ENCODE data around the gene HK3. TPM values are rescaled to one million over a fixed set of nuclear protein-coding genes. Genes with fewer than 3 reads are reported as not detected.

The HK3 gene
- total and polyA plus RNA-seq, 3 experiments from 2014 or later = 1.3 to 1.5 TPM; not detected in 1

DNA sequence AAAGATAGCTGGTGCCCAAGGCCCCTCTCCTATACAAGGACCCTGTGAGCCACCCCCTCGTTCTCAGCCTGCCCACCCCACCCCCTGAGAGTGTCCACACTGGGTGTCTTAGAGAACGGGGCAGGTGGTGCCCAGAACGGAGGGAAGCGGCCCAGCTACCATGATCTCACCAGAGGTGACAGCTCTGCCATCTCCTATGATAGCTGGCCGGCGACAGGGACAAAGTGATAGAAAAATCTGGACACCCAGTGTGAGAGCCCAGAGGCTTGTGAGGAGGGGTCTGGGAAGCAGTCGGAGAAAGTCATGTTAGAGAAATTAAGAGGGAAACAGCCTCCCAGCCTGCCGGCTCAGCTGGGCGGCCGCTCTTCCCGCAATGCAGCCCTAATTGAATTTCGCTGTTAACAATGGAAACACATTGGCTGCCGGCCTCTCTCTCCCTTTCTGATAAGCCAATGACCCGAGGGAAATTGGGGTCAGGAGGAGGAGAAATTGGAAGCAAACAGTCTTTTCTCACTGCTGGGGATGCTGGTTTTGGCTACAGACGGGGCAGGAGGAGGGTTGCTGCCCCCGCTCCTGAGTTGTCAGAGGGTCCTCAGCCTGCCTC, 32.3 kb downstream of the HK3 start:
- no peaks in the 10 kb centered on the region for H3K36me3 ChIP-seq (ENCODE audit: insufficient read depth, low read length)
- POLR2A ChIA-PET = no interaction called here
- CTCF ChIA-PET = no interaction called here
- H3K4me1 ChIP-seq (ENCODE audit: insufficient read depth, low read length) = no peaks in the 10 kb centered on the region
- peaks cover 0 to 8% (median 4%) of the 10 kb centered on the region in 3 donors for H3K4me1 Mint-ChIP-seq
- peaks cover 17 to 39% of the 10 kb centered on the region in 2 donors for H3K27me3 Mint-ChIP-seq
- peaks cover 32% of the 10 kb centered on the region for H3K27me3 ChIP-seq (ENCODE audit: insufficient read depth, low read length, poor library complexity, severe bottlenecking)
- H3K9me3 ChIP-seq (ENCODE audit: low read length) = no peaks in the 10 kb centered on the region
- H3K27ac ChIP-seq (ENCODE audit: low read depth, low read length) = no peak overlapping the region
- no peak overlapping the region for H3K4me3 Mint-ChIP-seq
- H3K27ac Mint-ChIP-seq = no peak overlapping the region
- no peak for DNase-seq
- H3K4me3 ChIP-seq (ENCODE audit: low read length) = no peak overlapping the region
- H3K9me3 Mint-ChIP-seq = peaks cover 0 to 1% (median 0%) of the 10 kb centered on the region in 5 donors
- no peaks in the 10 kb centered on the region for H3K36me3 Mint-ChIP-seq

DNA sequence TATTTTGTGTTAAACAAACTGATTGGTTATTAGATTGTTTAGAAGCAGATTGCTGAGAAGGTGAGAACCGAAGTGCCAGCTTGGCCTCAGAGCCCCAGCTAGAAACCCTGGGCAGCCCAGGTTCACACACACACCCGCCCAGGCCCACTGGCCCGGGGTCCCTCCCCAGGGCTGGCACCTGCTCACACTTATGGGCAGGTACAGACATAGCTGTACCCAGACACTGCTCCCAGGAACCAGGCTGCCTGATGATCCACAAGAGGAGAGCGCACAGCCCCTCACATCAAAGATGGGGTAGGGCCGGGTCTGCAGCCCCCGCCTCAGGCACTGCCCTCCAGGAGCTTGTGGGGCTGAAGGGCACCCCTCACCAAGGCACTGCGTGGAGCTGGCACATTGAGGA, 33.2 kb downstream of the HK3 start:
- no peak for DNase-seq
- peaks cover 0 to 1% (median 0%) of the 10 kb centered on the region in 5 donors for H3K9me3 Mint-ChIP-seq
- H3K36me3 Mint-ChIP-seq = no peaks in the 10 kb centered on the region
- Histone ChIP-seq H3K27ac (ENCODE audit: low read depth, low read length) (no peak overlapping the region), H3K36me3 (ENCODE audit: insufficient read depth, low read length) (no peaks in the 10 kb centered on the region), H3K27me3 (ENCODE audit: insufficient read depth, low read length, poor library complexity, severe bottlenecking) (peaks cover 32% of the 10 kb centered on the region), H3K4me1 (ENCODE audit: insufficient read depth, low read length) (no peaks in the 10 kb centered on the region), H3K4me3 (ENCODE audit: low read length) (no peak overlapping the region), H3K9me3 (ENCODE audit: low read length) (no peaks in the 10 kb centered on the region)
- no peak overlapping the region for H3K27ac Mint-ChIP-seq
- ChIA-PET POLR2A (no interaction called here), CTCF (no interaction called here)
- peaks cover 0 to 8% (median 4%) of the 10 kb centered on the region in 3 donors for H3K4me1 Mint-ChIP-seq
- H3K4me3 Mint-ChIP-seq = no peak overlapping the region
- peaks cover 22 to 42% of the 10 kb centered on the region in 2 donors for H3K27me3 Mint-ChIP-seq

DNA sequence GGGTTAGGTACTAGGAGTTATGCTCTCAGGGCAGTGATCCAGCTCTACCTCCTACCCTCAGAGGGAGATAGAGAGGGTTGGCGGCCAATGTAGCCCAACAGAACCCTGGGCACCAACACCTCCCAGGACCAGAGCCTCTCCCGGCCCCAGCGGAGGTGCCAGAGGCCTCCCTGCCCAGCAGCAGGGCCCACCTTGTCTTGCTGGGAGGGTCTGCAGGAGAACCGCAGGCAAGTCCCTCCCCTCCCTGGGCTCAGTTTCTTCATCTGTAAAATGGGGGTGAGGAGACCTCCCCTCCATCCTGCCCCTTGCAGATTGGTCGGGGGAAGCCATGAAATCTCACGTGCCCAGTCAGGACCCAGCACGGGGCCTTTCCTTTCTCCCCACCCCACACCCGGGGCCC, 34.4 kb downstream of the HK3 start:
- Histone ChIP-seq H3K9me3 (ENCODE audit: low read length) (no peaks in the 10 kb centered on the region), H3K4me1 (ENCODE audit: insufficient read depth, low read length) (no peaks in the 10 kb centered on the region), H3K27ac (ENCODE audit: low read depth, low read length) (no peak overlapping the region), H3K27me3 (ENCODE audit: insufficient read depth, low read length, poor library complexity, severe bottlenecking) (peaks cover 32% of the 10 kb centered on the region), H3K36me3 (ENCODE audit: insufficient read depth, low read length) (no peaks in the 10 kb centered on the region), H3K4me3 (ENCODE audit: low read length) (no peak overlapping the region)
- H3K9me3 Mint-ChIP-seq = peaks cover 0 to 1% (median 0%) of the 10 kb centered on the region in 5 donors
- H3K4me3 Mint-ChIP-seq = no peak overlapping the region
- H3K27ac Mint-ChIP-seq = no peak overlapping the region
- DNase-seq = no peak
- peaks cover 0 to under 1% (median 0%) of the 10 kb centered on the region in 3 donors for H3K4me1 Mint-ChIP-seq
- CTCF ChIA-PET = no interaction called here
- H3K36me3 Mint-ChIP-seq = no peaks in the 10 kb centered on the region
- POLR2A ChIA-PET = no interaction called here
- H3K27me3 Mint-ChIP-seq = peaks cover 21 to 45% of the 10 kb centered on the region in 2 donors

DNA sequence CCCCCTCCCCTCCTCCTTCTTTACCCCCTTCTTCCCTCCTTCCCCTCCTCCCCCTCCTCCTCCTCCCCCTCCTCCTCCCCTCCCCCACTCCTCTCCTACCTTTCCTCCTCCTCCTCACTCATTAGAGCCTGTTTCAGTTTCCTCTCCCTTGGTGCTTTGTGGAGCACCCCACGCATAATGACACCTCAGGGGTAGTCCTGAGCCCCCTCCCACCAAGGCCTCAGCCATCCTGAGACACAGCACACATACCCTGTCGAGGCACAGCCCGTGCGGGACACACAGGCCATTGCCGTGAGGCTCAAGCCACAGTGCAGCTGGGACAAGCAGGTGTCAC, 35.4 kb downstream of the HK3 start:
- peaks cover 0 to 1% (median 0%) of the 10 kb centered on the region in 5 donors for H3K9me3 Mint-ChIP-seq
- no peaks in the 10 kb centered on the region for H3K9me3 ChIP-seq (ENCODE audit: low read length)
- H3K4me1 ChIP-seq (ENCODE audit: insufficient read depth, low read length) = no peaks in the 10 kb centered on the region
- no peaks in the 10 kb centered on the region for H3K36me3 ChIP-seq (ENCODE audit: insufficient read depth, low read length)
- H3K27ac Mint-ChIP-seq = peak overlapping the region in 1 of 8 donors; percentile 17
- DNase-seq = no peak
- H3K4me3 ChIP-seq (ENCODE audit: low read length) = no peak overlapping the region
- no peak overlapping the region for H3K27ac ChIP-seq (ENCODE audit: low read depth, low read length)
- peaks cover 32% of the 10 kb centered on the region for H3K27me3 ChIP-seq (ENCODE audit: insufficient read depth, low read length, poor library complexity, severe bottlenecking)
- no peak overlapping the region for H3K4me3 Mint-ChIP-seq
- H3K4me1 Mint-ChIP-seq = no peaks in the 10 kb centered on the region
- no peaks in the 10 kb centered on the region for H3K36me3 Mint-ChIP-seq
- ChIA-PET CTCF (no interaction called here), POLR2A (no interaction called here)
- peaks cover 21 to 45% of the 10 kb centered on the region in 2 donors for H3K27me3 Mint-ChIP-seq

DNA sequence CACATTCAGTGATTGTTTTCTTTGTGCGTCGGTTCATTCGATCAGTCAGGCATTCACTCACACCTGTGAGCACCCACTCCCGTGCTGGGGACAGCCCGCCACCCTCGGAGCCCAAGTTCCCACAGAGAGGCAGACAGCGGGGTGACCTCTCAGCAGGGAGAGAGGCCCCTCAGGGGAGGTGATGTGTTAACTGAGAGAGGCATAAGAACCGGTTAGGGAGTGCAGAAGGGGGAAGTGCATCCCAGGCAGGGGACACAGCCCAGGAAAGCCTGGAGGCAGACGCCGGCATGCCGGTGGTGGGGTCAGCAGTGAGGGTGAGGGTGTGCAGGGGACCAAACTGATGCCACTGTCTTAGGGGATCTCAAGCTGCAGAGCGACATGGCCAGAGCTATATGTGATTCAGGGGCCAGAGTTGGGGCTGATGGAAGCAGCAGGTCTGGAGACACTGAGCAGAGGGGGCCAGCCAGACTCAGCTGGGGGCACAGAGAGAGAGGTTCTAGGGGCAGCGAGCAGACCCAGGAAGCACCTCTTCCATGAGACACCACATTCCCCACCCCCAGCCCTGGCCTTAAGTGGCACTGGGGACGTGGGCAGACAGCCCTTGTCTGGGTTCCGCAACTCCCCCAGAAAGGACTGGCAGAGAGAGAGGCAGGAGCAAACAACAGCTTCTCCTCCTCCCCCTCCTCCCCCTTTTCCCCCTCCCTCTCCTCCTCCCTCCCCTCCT, 35.9 kb downstream of the HK3 start:
- no peaks in the 10 kb centered on the region for H3K4me1 ChIP-seq (ENCODE audit: insufficient read depth, low read length)

DNA sequence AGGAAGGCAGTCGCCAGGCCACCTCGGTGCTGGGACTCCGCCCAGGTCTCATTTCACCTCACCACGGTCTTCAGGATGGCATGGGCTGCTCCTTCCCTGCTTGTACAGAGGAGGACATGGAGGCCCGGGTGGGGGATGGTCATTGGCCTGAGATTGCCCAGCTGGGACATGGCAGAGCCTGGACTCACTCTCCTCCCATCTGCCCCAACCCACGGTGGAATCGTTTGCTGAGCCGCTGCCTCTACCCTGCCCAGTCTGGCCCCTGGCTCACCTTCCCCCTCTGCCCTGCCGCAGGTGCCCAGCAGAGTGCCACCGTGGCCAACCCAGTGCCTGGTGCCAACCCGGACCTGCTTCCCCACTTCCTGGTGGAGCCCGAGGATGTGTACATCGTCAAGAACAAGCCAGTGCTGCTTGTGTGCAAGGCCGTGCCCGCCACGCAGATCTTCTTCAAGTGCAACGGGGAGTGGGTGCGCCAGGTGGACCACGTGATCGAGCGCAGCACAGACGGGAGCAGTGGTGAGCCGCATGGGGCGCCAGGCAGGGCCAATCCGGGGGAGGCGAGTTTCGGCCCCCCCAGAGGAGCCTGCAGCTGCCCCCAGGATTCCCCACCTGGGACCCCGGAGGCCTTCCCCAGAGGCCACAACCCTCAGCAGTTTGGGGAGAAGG, 36.7 kb downstream of the HK3 start:
- peaks cover 0 to 1% (median 0%) of the 10 kb centered on the region in 5 donors for H3K9me3 Mint-ChIP-seq
- Histone ChIP-seq H3K27me3 (ENCODE audit: insufficient read depth, low read length, poor library complexity, severe bottlenecking) (peaks cover 32% of the 10 kb centered on the region), H3K36me3 (ENCODE audit: insufficient read depth, low read length) (no peaks in the 10 kb centered on the region), H3K4me1 (ENCODE audit: insufficient read depth, low read length) (no peaks in the 10 kb centered on the region), H3K4me3 (ENCODE audit: low read length) (no peak overlapping the region), H3K9me3 (ENCODE audit: low read length) (no peaks in the 10 kb centered on the region), H3K27ac (ENCODE audit: low read depth, low read length) (no peak overlapping the region)
- H3K36me3 Mint-ChIP-seq = no peaks in the 10 kb centered on the region
- H3K27me3 Mint-ChIP-seq = peaks cover 27 to 55% of the 10 kb centered on the region in 2 donors
- ChIA-PET POLR2A (no interaction called here), CTCF (no interaction called here)
- H3K4me3 Mint-ChIP-seq = no peak overlapping the region
- H3K4me1 Mint-ChIP-seq = no peaks in the 10 kb centered on the region
- no peak overlapping the region for H3K27ac Mint-ChIP-seq
- DNase-seq = no peak

More for the DNA sequence above, 35.9 kb downstream of the HK3 start:
- Histone ChIP-seq H3K4me3 (ENCODE audit: low read length) (no peak overlapping the region), H3K36me3 (ENCODE audit: insufficient read depth, low read length) (no peaks in the 10 kb centered on the region), H3K27me3 (ENCODE audit: insufficient read depth, low read length, poor library complexity, severe bottlenecking) (peaks cover 32% of the 10 kb centered on the region), H3K27ac (ENCODE audit: low read depth, low read length) (no peak overlapping the region), H3K9me3 (ENCODE audit: low read length) (no peaks in the 10 kb centered on the region)
- ChIA-PET POLR2A (no interaction called here), CTCF (no interaction called here)
- no peaks in the 10 kb centered on the region for H3K36me3 Mint-ChIP-seq
- no peaks in the 10 kb centered on the region for H3K4me1 Mint-ChIP-seq
- no peak overlapping the region for H3K4me3 Mint-ChIP-seq
- peaks cover 21 to 51% of the 10 kb centered on the region in 2 donors for H3K27me3 Mint-ChIP-seq
- peaks cover 0 to 1% (median 0%) of the 10 kb centered on the region in 5 donors for H3K9me3 Mint-ChIP-seq
- no peak for DNase-seq
- H3K27ac Mint-ChIP-seq = no peak overlapping the region

DNA sequence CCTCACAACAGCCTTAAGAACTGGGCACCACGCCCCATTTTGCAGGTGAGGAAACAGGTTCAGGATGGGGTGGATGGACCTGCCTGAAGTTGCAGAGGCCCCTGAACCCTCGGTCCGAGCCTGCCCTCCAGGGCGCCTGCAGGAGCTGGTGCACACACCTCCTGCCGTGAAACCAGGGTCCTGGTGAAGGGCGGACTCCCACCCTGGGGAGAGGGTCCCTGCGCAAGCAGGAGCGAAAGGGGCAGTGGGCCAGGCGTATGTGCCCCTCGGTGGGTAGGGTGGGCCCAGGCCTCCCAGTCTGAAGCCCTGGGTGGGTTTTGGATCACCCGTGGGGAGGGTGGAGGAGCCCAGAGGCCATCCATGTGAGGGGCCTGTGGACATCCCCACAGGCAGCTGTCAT, 37.9 kb downstream of the HK3 start:
- no peaks in the 10 kb centered on the region for H3K36me3 ChIP-seq (ENCODE audit: insufficient read depth, low read length)
- no peak overlapping the region for H3K4me3 Mint-ChIP-seq
- H3K36me3 Mint-ChIP-seq = no peaks in the 10 kb centered on the region
- no peaks in the 10 kb centered on the region for H3K4me1 Mint-ChIP-seq
- peaks cover 30% of the 10 kb centered on the region for H3K27me3 ChIP-seq (ENCODE audit: insufficient read depth, low read length, poor library complexity, severe bottlenecking)
- no peak overlapping the region for H3K27ac Mint-ChIP-seq
- no peak overlapping the region for H3K4me3 ChIP-seq (ENCODE audit: low read length)
- H3K27me3 Mint-ChIP-seq = peaks cover 21 to 52% of the 10 kb centered on the region in 2 donors
- DNase-seq = no peak
- no peaks in the 10 kb centered on the region for H3K9me3 ChIP-seq (ENCODE audit: low read length)
- ChIA-PET CTCF (no interaction called here), POLR2A (no interaction called here)
- H3K4me1 ChIP-seq (ENCODE audit: insufficient read depth, low read length) = no peaks in the 10 kb centered on the region
- H3K9me3 Mint-ChIP-seq = peaks cover 0 to 1% (median 0%) of the 10 kb centered on the region in 5 donors
- H3K27ac ChIP-seq (ENCODE audit: low read depth, low read length) = no peak overlapping the region

DNA sequence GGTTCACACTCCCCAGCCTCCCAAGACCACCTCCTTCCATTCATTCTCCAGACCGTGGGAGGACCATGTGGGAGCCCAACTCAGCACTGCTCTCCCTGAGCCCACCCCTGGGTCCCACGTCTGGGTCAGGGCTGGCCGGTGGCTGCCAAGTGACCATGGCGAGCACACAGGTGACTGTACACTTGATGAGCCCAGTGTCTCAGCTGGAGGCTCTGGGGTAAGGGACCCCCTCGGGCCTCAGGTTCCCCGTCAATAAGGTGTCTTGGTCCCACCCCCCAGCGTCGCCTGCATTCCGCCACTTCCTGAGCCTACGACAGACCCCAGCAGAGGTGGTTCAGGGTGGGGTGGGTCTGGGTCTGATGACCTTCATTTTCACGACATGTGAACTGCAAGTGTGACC, 38.8 kb downstream of the HK3 start:
- CTCF ChIA-PET = no interaction called here
- Mint-ChIP-seq H3K27me3 (peaks cover 19 to 46% of the 10 kb centered on the region in 2 donors), H3K9me3 (peaks cover 0 to 1% (median 0%) of the 10 kb centered on the region in 5 donors), H3K36me3 (no peaks in the 10 kb centered on the region), H3K27ac (no peak overlapping the region), H3K4me1 (no peaks in the 10 kb centered on the region), H3K4me3 (no peak overlapping the region)
- Histone ChIP-seq H3K27ac (ENCODE audit: low read depth, low read length) (no peak overlapping the region), H3K9me3 (ENCODE audit: low read length) (no peaks in the 10 kb centered on the region), H3K36me3 (ENCODE audit: insufficient read depth, low read length) (no peaks in the 10 kb centered on the region), H3K4me1 (ENCODE audit: insufficient read depth, low read length) (no peaks in the 10 kb centered on the region), H3K27me3 (ENCODE audit: insufficient read depth, low read length, poor library complexity, severe bottlenecking) (peaks cover 21% of the 10 kb centered on the region), H3K4me3 (ENCODE audit: low read length) (no peak overlapping the region)
- POLR2A ChIA-PET = no interaction called here
- no peak for DNase-seq

Data from CD8-positive, alpha-beta memory T cell (primary cell).